Skeletal muscle tissue (tissue), 4 donors: ENCODE measurements around the gene SLC49A4. TPM values are rescaled to one million over a fixed set of nuclear protein-coding genes. Genes with fewer than 3 reads are reported as not detected.

Experiments
- H3K27ac ChIP-seq: one replicate; pipeline ENCODE4 v1.7.0; 2013; ENCODE audit warnings: mild to moderate bottlenecking, low read depth, low read length, inconsistent platforms
- H3K27me3 ChIP-seq, 3 donors: one replicate each; pipeline ENCODE4 v1.7.0; 2013; ENCODE audit warnings: low read length in 3 of 3; ENCODE audit not compliant: control insufficient read depth in 3 of 3, insufficient read depth in 3 of 3
- H3K36me3 ChIP-seq, 3 donors: one replicate each; pipeline ENCODE4 v1.7.0; 2013; ENCODE audit warnings: low read length in 3 of 3; ENCODE audit not compliant: control insufficient read depth in 3 of 3, insufficient read depth in 3 of 3
- H3K4me1 ChIP-seq, 3 donors: one replicate each; pipeline ENCODE4 v1.7.0; 2013; ENCODE audit warnings: low read length in 3 of 3, mild to moderate bottlenecking in 3 of 3; ENCODE audit not compliant: control insufficient read depth in 3 of 3, insufficient read depth in 3 of 3
- H3K4me3 ChIP-seq, 3 donors: one replicate each; pipeline ENCODE4 v1.7.0; 2013; ENCODE audit warnings: low read length in 3 of 3
- H3K9ac ChIP-seq, 3 donors: one replicate each; pipeline ENCODE4 v1.7.0; 2013; ENCODE audit warnings: low read length in 3 of 3, mild to moderate bottlenecking in 3 of 3, moderate library complexity in 2 of 3, low read depth in 1 of 3
- H3K9me3 ChIP-seq, 3 donors: one replicate each; pipeline ENCODE4 v1.7.0; 2013; ENCODE audit warnings: low read length in 3 of 3; ENCODE audit not compliant: control insufficient read depth in 3 of 3
- total RNA-seq: library from RNA; depleted of rRNA; stranded (reverse); fragments of >200 nt; gene quantifications from one replicate; pipeline ENCODE4 v1.2.3, GENCODE V29; 2014
- donor health status: Osteomylitis.

The SLC49A4 gene
- total RNA-seq, 1 donor from 2014 or later, result 11.5 TPM

DNA sequence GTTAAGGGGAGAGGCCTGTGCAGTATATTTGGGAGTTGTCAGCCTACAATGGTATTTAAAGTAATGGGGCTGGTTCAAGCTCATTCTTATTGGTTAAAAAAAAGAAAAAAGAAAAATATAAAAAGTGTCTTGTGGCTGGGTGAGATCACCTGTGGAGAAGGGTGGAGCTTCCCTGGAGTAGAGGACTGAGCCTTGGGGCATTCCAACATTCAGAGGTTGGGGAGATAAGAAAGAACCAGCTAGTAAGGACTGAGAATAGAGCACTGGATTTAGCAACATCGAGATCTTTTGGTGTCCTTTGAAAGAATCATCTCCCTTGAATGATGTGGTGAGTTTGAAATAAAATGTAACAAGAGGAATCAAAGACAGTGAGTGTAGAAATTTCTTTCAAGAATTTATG is 5.2 kb downstream of the SLC49A4 start:
- Histone ChIP-seq H3K27ac (no peak overlapping the region), H3K27me3 (no peaks in the 10 kb centered on the region), H3K9ac (no peak overlapping the region), H3K4me3 (no peak overlapping the region), H3K36me3 (no peaks in the 10 kb centered on the region), H3K4me1 (peaks cover 24 to 37% (median 32%) of the 10 kb centered on the region in 3 donors), H3K9me3 (no peaks in the 10 kb centered on the region)

DNA sequence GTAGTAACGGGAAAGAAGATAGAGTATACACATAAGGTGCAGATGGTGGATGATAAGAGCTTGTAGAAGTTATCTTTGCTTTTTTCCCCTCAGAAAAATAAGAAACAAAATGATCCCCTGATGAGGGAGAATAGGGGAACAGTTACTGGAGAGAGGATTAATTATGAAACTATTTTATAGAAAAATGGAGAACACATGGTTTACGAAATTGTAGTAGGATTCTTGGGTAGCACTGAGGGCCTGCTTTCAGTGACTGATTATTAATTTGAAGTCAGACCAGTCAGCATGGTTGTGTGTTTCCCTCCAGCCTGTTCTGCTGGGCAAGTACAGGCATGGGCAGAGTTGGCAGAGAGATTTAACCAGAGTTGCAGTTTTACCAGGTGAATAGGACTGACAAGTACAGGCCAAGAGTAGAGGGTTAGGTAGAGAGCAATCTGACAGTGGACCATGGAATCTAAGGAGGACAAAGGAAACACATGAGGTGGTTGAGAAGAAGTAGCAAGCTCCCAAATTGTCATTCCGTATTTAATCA is 5.9 kb downstream of the SLC49A4 start:
- Histone ChIP-seq H3K4me3 (no peak overlapping the region), H3K9me3 (no peaks in the 10 kb centered on the region), H3K4me1 (peaks cover 24 to 34% (median 30%) of the 10 kb centered on the region in 3 donors), H3K27ac (no peak overlapping the region), H3K36me3 (no peaks in the 10 kb centered on the region), H3K27me3 (no peaks in the 10 kb centered on the region), H3K9ac (no peak overlapping the region)

DNA sequence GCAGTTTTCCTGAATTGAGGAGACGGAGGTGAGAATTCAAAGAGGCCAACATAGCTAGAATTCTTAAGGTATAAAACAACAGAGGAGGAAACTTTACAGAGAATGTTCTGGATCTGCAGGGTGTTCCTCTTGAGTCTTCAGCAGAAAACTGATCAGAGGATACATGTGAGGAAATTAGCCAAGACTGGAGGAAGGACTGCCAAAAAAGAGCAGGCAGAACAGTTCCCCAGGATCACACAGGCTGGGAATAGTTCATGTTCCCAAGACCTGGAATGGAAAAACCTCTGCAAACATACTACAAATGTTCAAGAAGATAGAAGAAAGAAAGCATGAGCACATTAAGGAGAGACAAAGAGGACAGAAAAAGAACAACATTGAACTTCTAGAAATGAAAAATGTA is 7.5 kb downstream of the SLC49A4 start:
- no peaks in the 10 kb centered on the region for H3K27me3 ChIP-seq
- no peaks in the 10 kb centered on the region for H3K36me3 ChIP-seq
- peak overlapping the region in 1 of 3 donors; percentile 3 for H3K9ac ChIP-seq
- H3K4me1 ChIP-seq, result peaks cover 14 to 23% (median 21%) of the 10 kb centered on the region in 3 donors
- H3K27ac ChIP-seq, result no peak overlapping the region
- no peaks in the 10 kb centered on the region for H3K9me3 ChIP-seq
- no peak overlapping the region for H3K4me3 ChIP-seq

DNA sequence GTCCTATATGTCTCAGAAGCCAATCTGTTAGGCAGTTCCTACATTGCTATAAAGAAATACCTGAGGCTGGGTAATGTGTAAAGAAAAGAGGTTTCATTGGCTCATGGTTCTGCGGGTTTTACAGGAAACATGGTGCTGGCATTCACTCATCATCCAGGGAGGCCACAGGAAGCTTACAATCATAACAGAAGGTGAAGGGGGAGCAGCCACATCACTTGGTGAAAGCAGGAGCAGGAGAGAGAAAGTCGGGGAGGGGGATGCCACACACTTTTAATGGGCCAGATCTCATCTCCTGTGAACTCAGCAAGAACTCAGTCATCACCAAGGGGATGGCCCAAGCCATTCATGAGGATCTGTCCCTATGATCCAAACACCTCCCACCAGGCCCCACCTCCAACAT is 9.1 kb downstream of the SLC49A4 start:
- peaks cover 5 to 12% (median 6%) of the 10 kb centered on the region in 3 donors for H3K36me3 ChIP-seq
- peaks cover 9 to 16% (median 13%) of the 10 kb centered on the region in 3 donors for H3K4me1 ChIP-seq
- no peak overlapping the region for H3K4me3 ChIP-seq
- no peak overlapping the region for H3K9ac ChIP-seq
- H3K9me3 ChIP-seq, result no peaks in the 10 kb centered on the region
- H3K27me3 ChIP-seq, result no peaks in the 10 kb centered on the region
- H3K27ac ChIP-seq, result no peak overlapping the region

DNA sequence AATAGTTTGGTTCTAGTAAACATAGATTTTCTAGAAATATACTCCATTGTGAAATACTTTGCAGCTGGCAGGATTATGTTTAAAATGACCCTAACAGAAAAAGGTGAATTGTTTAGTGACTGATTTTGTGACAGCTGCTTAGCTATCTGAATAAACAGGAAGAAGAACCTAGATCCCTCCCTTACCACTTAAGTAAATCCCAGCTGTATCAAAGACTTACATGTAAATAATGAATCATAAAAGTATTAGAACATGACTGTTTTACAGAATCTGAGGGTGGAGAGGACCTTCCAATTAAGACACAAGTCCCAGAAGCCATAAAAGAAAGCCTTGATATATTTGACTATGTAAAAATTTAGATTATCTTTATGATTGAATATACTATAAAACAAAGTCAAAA is 15.9 kb downstream of the SLC49A4 start:
- H3K36me3 ChIP-seq, result peaks cover 9 to 19% (median 9%) of the 10 kb centered on the region in 3 donors

DNA sequence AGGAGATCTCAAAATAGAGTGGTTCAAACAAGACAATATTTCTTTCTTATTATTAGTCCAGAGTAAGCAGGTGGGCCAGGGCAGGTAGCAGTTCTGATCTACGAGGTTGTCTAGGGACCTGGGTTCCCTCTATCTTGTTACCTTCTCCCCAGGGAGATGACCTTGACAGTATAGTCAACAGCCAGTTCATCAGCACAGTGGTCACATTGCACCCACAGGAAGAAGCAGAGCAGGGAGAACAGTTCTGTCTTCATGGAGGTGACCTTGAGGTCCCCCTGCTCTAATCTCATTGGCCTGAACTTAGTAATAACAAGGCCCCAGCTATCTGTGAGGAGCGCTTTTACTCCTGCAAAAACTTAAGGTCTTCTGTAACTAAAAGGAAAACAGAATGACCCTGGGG is 21.7 kb downstream of the SLC49A4 start:
- no peak overlapping the region for H3K27ac ChIP-seq
- peaks cover 0 to 4% (median 0%) of the 10 kb centered on the region in 3 donors for H3K4me1 ChIP-seq
- no peak overlapping the region for H3K4me3 ChIP-seq
- peaks cover 5 to 10% (median 7%) of the 10 kb centered on the region in 3 donors for H3K36me3 ChIP-seq
- H3K27me3 ChIP-seq, result no peaks in the 10 kb centered on the region
- no peaks in the 10 kb centered on the region for H3K9me3 ChIP-seq
- H3K9ac ChIP-seq, result no peak overlapping the region

More for the DNA sequence above, 15.9 kb downstream of the SLC49A4 start:
- no peak overlapping the region for H3K4me3 ChIP-seq
- H3K9ac ChIP-seq, result no peak overlapping the region
- no peaks in the 10 kb centered on the region for H3K27me3 ChIP-seq
- no peaks in the 10 kb centered on the region for H3K4me1 ChIP-seq
- no peak overlapping the region for H3K27ac ChIP-seq
- no peaks in the 10 kb centered on the region for H3K9me3 ChIP-seq

DNA sequence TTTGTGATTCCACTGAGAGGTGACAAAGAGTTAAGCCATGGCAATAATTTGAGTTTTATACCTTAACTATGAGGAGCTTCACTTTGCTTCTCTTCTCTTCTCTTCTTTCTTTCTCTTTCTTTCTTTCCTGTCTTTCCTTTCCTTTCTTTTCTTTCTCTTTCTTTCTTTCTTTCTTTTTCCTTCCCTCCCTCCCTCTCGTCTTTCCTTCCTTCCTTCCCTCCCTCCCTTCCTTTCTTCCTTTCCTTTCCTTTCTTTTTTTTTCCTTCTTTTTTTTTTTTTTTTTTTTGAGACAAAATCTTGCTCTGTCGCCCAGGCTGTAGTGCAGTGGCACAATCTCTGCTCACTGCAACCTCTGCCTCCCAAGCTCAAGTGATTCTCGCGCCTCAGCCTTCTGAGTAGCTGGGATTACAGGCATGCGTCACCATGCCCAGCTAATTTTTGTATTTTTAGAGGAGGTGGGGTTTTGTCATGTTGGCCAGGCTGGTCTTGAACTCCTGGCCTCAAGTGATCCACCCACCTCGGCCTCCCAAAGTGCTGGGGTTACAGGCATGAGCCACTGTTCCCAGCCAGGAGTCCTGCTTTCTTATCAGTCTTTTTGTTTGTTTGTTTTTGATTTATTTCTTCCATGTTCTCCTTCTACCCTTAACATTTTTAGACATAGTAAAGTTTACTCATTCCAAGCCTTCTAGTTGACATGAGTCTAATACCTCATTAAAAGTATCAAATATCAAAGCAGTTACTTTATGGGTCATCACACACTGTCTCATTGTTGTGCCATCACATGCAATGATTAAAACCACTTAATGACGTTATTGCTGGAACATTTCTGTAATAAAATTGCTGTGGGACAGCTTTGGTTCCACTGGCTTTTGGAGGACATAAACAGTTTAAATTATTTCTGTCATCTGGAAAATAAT is 29.9 kb downstream of the SLC49A4 start:
- H3K9ac ChIP-seq, result no peak overlapping the region
- no peak overlapping the region for H3K4me3 ChIP-seq
- H3K36me3 ChIP-seq, result peaks cover 8 to 21% (median 8%) of the 10 kb centered on the region in 3 donors
- H3K4me1 ChIP-seq, result peaks cover 0 to 17% (median 4%) of the 10 kb centered on the region in 3 donors
- no peaks in the 10 kb centered on the region for H3K27me3 ChIP-seq
- no peaks in the 10 kb centered on the region for H3K9me3 ChIP-seq
- H3K27ac ChIP-seq, result peak overlapping the region; percentile 23

DNA sequence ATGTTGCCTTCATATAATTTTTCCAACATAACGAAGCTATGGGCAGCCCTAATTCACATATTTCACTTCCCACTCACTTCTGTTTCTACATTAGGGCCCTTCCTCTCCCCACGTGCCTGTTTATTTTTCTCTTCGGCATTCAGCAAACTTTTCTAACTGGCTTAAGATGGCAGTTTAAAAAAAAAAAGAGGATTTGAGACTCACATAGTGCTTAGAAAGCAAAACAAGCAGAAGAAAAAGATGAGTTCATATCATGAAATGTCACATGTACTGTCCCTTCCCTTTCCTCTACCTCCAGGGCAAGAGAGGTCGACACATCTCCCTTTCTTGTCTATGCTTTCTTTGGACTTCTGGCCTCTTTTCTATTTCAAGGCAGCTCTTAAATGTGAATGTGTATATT is 30.6 kb downstream of the SLC49A4 start:
- Histone ChIP-seq H3K9me3 (no peaks in the 10 kb centered on the region), H3K27me3 (no peaks in the 10 kb centered on the region), H3K27ac (peak overlapping the region; percentile 23), H3K4me3 (no peak overlapping the region), H3K4me1 (peaks cover 0 to 17% (median 4%) of the 10 kb centered on the region in 3 donors), H3K36me3 (peaks cover 7 to 21% (median 8%) of the 10 kb centered on the region in 3 donors), H3K9ac (no peak overlapping the region)

DNA sequence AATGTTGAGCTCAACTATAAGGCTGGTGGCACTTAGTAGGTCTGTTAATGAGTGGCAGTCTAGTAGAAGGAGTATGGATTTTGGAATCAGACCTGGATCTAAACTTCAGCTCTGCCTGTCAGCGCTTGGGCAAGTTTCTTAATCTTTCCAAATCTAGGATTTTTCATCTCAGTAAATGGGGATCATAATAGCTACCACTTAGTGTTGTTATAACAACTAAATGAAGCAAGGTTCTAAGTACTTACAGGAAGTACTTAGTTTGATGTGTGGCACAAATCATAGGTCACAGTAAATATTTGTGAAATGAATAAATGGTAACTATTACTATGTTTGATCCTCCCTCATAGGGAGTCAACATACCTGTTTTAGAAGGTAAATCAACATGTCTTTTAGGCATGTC is 31.4 kb downstream of the SLC49A4 start:
- Histone ChIP-seq H3K4me1 (peaks cover 0 to 17% (median 4%) of the 10 kb centered on the region in 3 donors), H3K9me3 (no peaks in the 10 kb centered on the region), H3K4me3 (no peak overlapping the region), H3K36me3 (peaks cover 4 to 22% (median 4%) of the 10 kb centered on the region in 3 donors), H3K27ac (peak overlapping the region; percentile 23), H3K9ac (no peak overlapping the region), H3K27me3 (no peaks in the 10 kb centered on the region)

DNA sequence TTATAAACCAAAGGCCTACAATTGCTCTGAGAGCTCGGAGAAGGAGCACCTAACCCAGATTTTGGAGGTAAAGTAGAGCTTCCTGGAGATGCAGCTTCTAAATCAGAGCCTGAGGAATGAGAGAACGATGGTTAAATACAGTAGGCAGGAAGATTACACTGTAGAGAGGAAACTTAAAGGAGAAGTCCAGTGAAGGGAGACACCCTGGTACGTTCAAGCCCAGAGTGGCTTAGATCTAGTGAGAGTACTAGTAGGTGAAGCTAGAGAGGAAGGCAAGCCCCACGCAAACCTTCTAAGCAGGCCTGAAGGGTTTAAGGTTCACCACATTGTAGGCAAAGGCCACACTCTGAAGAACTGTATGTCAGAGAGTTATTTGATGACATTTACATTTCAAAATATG is 33.4 kb downstream of the SLC49A4 start:
- Histone ChIP-seq H3K4me3 (no peak overlapping the region), H3K36me3 (peaks cover 0 to 30% (median 2%) of the 10 kb centered on the region in 3 donors), H3K4me1 (peaks cover 0 to 11% (median 4%) of the 10 kb centered on the region in 3 donors), H3K9me3 (no peaks in the 10 kb centered on the region), H3K9ac (no peak overlapping the region), H3K27me3 (no peaks in the 10 kb centered on the region), H3K27ac (no peak overlapping the region)
